ENCODE data around the gene FN3K. TPM values are rescaled to one million over a fixed set of nuclear protein-coding genes. Genes with fewer than 3 reads are reported as not detected.

Gene FN3K
- total and polyA plus RNA-seq, 2 of the 4 experiments (the other 2 are of a cell fraction) = 0.90 to 2.9 TPM

Other genes starting within 250 kb of the FN3K start
- 12.5 and 16.1 TPM in 2 replicates for gene FOXK2, start 215.9 kb upstream of the FN3K start, total RNA-seq (2012; rRNA removed)
- 20.0 and 23.9 TPM in 2 replicates for gene FOXK2, start 215.9 kb upstream of the FN3K start, polyA plus RNA-seq (2012; rRNA removed)
- 65.8 and 98.2 TPM in 2 replicates for gene WDR45B, start 87.2 kb upstream of the FN3K start, total RNA-seq (2012; rRNA removed)
- gene WDR45B, start 87.2 kb upstream of the FN3K start, polyA plus RNA-seq (2012; rRNA removed) = 99.1 and 110 TPM in 2 replicates
- gene RAB40B, start 36.9 kb upstream of the FN3K start, total RNA-seq (2012; rRNA removed) = 10.8 and 14.9 TPM in 2 replicates
- gene RAB40B, start 36.9 kb upstream of the FN3K start, polyA plus RNA-seq (2012; rRNA removed) = 20.0 and 26.1 TPM in 2 replicates
- gene FN3KRP, start 18.9 kb upstream of the FN3K start, total RNA-seq (2012; rRNA removed) = 18.6 and 20.6 TPM in 2 replicates
- gene FN3KRP, start 18.9 kb upstream of the FN3K start, polyA plus RNA-seq (2012; rRNA removed) = 20.3 and 21.4 TPM in 2 replicates
- 21.7 and 21.9 TPM in 2 replicates for gene TBCD, start 16.4 kb downstream of the FN3K start, total RNA-seq (2012; rRNA removed)
- 54.5 and 68.0 TPM in 2 replicates for gene TBCD, start 16.4 kb downstream of the FN3K start, polyA plus RNA-seq (2012; rRNA removed)
- gene ZNF750, start 104.4 kb downstream of the FN3K start, total RNA-seq (2012; rRNA removed) = not detected in 2 replicates
- not detected in 2 replicates for gene ZNF750, start 104.4 kb downstream of the FN3K start, polyA plus RNA-seq (2012; rRNA removed)